GM21381 (cell line): ENCODE measurements around the gene DCUN1D2.

Experiments used
- ATAC-seq: cut with Tn5 transposase; IDR thresholded peaks from one replicate; pipeline ENCODE4 v1.9.1; 2021; ENCODE audit warnings: mild to moderate bottlenecking, moderate library complexity; ENCODE audit not compliant: unreplicated experiment

DCUN1D2 gene

DNA sequence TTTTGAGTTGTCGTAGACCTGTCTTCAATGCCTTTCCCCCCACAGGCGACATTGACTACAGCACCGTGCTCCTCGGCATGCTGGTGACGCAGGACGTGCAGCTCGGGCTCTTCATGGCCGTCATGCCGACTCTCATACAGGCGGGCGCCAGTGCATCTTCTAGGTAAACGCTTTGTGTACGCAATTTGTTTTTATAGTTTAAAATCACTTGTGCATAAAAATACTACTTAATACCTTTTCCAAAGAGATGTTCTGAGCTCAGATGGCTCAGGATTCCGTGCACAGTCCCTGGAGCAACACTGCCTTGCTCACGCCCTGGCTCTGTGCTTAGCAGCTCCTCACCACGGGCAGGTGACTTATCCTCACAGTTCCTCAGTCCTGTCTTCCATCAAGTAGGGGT is 30.1 kb upstream of the DCUN1D2 start:
- no peak for ATAC-seq

DNA sequence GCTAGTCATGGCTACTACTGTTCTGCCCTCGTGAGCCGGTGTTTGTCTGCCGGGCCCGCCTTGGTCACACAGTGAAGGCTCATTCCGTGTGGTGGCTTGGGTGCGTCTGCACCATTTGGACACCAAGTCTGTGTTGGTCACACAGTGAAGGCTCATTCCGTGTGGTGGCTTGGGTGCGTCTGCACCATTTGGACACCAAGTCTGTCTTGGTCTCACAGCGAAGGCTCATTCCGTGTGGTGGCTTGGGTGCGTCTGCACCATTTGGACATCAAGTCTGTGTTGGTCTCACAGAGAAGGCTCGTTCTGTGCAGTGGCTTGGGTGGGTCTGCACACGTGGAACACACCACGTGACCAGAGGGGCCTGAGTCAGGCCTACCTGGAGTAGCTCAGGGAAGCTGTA is 29.0 kb upstream of the DCUN1D2 start:
- no peak for ATAC-seq

DNA sequence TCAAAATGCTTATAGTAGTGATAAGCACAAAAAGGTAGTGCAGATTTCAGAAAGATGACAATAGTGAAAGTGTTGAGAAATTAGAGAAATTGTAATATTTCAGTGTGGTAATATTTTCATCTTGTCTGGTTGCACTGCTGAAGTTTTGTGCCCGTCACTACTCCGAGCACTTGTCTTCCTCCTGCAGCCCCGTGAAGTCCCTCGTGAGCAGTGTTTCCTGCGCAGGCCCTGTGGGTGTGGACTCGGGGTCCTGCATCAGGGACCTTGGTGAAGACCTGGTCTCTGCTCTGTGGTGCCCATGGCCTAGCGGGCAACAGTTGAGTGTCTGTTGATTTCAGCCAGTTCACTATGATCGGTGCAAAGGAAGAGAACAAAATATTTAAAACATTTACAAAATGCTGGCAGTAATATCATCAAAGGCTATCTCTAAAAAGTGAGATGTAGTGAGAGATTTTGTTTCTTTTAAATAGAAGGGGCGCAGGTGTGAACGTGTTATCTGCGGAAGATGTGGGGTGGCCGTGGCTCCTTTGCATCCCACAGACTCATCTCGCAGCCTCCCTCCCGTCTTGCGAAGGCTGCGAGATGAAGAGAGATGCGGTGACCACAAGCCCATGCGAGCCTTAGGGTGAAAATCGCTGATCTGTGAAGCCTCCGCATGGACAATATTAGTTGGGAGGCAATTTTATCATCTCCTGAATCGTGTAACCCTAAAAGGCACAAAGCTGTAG is 27.7 kb upstream of the DCUN1D2 start:
- no peak for ATAC-seq

DNA sequence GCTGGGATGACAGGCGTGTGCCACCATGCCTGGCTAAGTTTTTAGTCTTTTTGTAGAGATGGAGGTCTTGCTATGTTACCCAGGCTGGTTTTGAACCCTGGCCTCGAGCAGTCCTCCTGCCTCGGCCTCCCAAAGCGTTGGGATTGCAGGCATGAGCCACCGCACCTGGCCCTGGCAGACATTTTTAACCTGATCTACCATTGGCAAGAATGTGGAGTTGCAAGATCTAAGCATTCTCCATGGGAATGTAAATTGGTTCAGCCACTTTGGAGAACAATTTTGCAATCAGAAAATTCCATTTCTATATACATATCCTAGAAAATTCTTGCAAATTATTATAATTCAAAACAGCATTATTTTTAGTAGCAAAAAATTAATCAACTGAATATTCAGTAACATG is 24.3 kb upstream of the DCUN1D2 start:
- ATAC-seq = no peak

DNA sequence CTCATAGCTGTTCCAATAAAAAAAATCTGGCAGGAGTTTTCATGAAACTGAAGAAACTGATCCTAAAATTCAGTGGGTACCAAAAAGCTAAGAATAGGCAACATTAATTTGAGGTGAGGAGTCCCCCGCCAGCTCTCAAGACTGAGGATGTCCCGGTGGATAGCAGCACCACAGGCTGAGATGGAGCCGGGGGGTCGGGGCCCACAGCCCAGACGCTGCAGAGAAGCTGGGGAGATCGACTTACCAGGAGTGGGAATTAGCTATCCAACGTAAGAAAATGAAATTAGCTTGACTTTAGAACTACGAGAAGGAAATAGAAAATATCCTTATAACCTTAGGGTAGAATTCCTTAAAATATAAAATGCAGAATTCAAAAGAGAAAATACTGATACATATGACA is 23.2 kb upstream of the DCUN1D2 start:
- ATAC-seq = no peak

DNA sequence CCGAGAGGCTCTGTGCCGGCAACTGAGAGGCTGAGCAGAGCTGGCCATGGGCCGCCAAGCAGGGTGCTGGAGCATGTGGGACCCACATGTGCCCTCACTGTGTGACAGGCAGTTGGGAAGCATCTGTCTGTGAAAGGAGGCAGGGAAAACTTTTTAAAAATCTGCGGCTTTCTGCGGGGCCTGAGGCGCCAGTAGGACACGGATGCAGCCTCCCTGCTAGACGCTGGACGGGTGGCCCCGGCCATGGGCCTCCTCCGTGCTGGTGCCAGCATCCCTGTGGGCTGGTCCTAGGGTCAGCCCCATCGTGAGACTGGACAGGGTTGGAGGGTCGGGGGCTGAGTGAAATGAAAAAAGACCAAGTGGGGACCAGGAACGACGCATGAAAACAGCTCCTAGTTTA is 20.9 kb upstream of the DCUN1D2 start:
- no peak for ATAC-seq

DNA sequence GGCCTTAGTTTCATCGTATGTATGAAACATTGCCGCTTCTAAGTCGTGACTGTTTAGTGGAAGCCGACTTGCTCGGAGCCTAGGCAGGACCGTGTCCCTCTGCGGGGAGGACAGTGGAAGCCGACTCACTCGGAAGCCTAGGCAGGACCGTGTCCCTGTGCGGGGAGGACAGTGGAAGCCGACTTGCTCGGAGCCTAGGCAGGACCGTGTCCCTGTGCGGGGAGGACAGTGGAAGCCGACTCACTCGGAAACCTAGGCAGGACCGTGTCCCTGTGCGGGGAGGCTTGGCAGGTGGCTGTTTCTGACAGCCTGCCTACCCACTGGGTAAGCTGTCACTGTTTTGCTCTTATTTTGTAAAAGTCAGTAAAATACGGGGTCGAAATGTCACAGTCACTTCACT is 20.4 kb upstream of the DCUN1D2 start:
- no peak for ATAC-seq

DNA sequence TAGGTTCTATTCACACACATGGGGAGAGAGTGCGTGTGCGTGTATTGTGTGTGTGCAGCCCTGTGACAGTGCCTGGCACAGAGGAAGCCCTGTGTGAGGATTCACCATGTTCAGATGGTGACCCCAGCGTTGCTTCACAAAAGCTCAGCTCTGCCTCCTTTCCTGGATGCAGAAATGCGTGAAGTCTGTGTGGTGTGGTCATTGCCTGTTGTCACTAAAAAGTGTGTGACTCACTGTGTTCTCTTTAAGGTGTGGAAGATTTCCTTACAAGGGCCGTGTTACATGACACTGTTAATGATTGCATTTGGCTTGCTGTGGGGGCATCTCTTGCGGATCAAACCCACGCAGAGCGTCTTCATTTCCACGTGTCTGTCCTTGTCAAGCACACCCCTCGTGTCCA is 19.5 kb upstream of the DCUN1D2 start:
- no peak for ATAC-seq

DNA sequence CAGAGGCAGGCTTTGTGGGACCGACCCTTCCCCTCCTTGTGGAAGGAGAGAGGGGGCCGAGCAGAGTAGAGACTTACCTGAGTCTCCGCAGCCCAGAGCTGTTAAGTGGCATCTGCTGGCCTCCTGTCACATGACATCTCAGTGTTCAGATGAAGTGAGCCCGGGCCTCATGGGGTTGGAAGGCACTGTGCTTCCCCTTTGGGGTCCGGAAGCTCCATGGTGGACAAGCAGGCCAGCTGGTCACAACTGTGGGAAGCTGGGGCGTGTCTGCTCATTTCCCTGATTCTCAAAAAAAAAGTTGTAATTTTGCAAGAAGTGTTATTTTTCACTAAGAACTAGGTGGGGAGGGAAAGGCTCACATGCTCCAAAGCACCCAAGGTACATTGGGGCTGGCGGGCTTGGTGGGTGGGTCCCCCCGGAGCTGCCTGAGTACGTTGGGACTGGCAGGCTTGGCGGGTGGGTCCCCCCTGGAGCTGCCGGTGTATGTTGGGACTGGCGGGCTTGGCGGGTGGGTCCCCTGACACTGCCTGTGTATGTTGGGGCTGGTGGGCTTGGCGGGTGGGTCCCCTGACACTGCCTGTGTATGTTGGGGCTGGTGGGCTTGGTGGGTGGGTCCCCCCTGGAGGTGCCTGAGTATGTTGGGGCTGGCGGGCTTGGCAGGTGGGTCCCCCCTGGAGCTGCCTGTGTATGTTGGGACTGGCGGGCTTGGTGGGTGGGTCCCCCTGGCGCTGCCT is 18.2 kb upstream of the DCUN1D2 start:
- ATAC-seq = no peak

DNA sequence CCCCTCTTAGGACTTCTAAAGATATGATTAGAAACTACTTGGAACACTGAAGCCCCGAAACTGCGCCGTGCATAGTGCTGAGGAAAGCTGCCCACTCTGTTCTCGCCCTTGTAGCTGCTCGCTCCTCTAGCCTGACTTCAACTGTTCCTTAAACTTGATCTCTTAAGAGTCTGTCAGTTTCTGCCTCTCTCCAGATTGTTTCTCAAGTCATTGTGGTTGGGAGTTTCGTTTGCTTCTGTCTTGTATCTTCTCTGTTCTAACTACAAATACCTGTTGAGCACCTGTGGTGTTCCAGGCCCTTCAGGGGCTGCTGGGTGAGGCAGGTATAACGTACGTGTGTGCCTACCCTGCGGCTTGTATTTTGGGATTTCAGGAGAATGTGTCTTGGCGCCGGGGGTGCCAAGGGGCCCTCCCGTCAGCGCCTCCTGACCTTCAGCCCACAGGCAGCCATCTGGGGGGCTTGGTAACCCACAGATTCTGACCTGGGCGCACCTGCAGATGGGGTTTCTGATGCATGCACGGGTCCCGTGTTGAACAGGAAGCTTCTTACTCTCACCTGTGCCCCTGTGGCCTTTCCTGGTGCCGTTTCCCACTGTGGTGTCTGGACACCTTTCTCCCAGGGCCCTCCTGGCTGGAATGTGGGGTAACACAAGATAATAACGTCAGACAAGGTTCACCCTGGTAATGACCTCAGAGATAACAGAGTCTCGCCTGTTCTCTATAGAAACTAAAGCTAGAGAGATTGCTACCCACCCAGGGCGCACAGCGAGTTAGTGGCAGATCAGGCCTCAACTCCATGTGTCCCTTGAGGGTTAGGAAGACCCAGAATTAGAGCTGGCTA is 17.2 kb upstream of the DCUN1D2 start:
- no peak for ATAC-seq

DNA sequence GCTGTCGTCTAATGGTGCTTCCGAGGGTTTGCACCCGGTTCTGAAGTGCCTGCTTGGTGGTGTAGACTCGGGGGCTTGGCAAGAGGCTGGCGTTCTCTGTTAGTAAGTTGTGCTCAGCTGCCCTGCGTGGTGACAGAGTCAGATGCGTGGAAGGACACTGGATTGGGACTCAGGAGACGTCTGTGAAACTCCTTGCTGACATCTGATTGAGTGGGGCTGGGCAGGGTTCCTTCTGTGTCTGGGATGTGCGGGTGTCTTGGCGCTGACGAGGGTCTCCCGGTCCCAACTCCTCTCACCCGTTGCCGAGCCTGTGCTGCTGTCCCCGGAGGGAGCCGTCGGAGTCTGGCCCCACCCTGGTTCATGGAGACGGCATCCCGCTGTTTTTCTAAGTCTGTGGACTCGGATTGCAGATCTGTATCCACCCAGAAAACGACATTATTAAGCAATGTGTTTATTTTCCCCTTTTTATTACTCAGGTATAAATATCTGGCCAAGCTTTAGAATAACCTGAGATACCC is 16.4 kb upstream of the DCUN1D2 start:
- no peak for ATAC-seq

DNA sequence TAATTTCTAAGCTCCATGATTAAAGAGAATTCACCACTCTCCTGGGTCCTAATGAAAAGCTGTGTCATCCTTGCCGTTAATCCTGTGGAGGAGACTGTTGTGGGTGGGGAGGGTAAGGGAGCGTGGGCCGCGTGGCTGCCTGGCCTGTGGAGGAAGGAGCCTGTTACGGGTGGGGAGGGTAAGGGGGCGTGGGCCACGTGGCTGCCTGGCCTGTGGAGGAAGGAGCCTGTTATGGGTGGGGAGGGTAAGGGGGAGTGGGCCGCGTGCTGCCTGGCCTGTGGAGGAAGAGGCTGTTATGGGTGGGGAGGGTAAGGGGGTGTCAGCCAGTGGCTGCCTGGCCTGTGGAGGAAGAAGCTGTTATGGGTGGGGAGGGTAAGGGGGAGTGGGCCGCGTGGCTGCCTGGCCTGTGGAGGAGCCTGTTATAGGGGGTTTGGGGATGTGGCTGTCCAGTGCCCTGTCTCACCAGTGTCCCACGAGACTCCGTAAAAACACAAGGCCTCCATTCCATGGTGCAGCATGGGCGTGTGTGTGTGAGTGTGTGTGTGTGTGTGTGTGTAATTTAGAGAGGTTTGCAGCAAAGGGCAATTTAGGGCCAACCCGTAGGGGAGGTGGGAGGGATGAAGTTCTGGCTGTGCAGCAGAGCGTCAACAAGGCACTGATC is 15.6 kb upstream of the DCUN1D2 start:
- ATAC-seq = no peak

DNA sequence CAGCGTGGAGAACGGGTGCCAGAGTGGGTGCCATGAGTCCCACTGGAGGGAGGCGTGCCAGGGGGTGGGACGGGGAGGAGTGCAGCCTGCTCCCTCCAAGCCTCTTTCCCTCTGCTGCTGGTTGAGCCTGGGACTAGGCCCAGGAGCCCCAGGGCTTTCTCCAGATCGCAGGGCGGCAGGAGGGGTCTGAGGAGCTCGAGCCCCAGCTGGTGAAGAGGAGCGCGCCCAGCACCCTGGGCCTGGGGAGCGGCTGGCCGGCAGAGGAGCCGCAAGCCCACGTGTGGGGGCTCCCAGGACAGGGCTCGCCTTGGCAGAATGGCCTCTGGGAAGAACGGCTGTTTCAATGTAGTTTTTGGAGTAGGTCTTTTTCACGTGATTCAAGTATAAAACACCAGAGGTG is 12.2 kb upstream of the DCUN1D2 start:
- ATAC-seq = no peak

DNA sequence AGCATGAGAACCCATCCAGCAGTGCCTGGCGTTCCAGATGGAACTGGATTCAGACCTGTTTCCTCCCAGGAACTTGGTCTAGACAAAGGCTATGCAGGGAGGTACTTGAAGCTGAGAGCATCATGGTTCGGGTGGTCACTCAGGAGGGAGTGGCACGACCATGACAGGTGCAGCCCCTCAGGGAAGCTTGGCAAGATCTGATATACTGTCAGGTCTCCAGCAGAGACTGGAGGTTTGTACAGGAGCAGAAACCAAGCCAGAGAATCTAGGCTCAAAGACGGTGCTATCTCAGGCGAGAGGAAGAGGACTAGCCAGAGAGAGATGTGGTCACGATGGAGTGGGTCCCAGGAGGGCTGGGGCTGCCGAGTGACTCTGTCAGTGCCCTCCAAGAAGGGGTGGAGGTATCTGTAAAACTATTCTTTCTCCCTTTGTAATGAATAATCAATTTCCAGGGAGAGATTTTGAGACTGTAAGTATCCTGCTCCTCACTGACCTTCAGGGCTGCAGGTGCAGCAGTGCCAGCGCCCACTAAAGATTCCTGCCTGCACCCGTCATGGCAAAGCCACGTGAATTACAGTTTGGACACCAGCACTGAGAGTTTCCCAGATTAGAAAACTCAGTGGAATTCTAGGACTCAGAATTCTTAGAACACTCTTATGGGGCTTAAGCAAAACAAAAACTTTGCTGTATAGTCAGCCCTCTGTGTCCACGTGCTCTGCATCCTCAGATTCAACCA is 10.2 kb upstream of the DCUN1D2 start:
- no peak for ATAC-seq

DNA sequence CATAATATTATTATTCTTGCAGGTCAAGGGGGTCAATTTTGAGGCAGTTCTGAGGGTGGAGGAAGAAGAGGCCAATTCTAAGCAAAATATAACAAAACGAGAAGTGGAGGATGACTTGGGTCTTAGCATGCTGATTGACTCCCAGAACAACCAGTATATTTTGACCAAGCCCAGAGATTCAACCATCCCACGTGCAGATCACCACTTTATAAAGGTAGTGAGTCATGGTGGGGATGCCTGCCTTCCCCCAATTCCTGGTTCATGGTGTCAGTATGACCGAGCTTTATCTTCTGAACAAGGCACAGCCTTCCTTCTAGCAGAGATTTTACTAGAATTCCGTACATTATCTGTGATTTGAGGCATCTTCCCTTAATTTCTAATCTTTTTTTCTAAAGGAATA is 9.4 kb upstream of the DCUN1D2 start:
- ATAC-seq = no peak

DNA sequence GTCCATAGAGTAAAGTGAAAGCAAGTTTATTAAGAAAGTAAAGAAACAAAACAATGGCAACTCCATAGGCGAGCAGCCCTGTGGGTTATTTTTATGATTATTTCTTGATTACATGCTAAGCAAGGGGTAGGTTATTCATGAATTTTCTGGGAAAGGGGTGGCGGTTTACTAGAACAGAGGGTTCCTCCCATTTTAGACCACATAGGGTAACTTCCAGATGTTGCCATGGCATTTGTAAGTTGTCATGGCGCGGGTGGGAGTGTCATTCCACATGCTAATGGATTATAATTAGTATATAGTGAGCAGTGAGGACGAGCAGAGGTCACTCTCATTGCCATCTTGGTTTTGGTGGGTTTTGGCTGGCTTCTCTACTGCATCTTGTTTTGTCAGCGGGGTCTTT is 8.4 kb upstream of the DCUN1D2 start:
- no peak for ATAC-seq

DNA sequence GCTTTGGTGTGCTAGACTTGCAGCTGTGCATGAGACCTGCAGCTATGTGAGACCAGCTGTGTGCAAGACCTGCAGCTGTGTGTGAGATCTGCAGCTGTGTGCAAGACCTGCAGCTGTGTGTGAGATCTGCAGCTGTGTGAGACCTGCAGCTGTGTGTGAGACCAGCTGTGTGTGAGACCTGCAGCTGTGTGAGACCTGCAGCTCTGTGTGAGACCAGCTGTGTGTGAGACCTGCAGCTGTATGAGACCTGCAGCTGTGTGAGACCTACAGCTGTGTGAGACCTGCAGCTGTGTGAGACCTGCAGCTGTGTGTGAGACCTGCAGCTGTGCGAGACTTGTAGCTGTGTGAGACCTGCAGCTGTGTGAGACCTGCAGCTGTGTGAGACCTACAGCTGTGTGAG is 6.7 kb upstream of the DCUN1D2 start:
- no peak for ATAC-seq

DNA sequence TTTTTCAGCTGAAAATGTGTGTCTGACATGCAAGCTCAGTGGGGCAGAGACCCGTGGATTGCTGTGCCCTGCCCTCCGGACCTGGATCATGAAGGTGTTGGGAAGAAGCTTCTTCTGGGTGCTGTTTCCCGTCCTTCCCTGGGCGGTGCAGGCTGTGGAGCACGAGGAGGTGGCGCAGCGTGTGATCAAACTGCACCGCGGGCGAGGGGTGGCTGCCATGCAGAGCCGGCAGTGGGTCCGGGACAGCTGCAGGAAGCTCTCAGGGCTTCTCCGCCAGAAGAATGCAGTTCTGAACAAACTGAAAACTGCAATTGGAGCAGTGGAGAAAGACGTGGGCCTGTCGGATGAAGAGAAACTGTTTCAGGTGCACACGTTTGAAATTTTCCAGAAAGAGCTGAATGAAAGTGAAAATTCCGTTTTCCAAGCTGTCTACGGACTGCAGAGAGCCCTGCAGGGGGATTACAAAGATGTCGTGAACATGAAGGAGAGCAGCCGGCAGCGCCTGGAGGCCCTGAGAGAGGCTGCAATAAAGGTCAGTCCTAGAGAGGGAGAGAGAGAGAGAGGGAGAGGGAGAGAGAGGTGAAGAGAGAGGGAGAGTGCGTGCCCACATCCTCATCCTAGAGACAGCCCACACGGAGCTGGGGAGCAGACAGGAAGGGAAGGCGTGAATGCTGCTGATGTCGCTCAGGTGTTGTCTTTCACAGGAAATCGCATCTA is 5.1 kb upstream of the DCUN1D2 start:
- ATAC-seq = no peak

DNA sequence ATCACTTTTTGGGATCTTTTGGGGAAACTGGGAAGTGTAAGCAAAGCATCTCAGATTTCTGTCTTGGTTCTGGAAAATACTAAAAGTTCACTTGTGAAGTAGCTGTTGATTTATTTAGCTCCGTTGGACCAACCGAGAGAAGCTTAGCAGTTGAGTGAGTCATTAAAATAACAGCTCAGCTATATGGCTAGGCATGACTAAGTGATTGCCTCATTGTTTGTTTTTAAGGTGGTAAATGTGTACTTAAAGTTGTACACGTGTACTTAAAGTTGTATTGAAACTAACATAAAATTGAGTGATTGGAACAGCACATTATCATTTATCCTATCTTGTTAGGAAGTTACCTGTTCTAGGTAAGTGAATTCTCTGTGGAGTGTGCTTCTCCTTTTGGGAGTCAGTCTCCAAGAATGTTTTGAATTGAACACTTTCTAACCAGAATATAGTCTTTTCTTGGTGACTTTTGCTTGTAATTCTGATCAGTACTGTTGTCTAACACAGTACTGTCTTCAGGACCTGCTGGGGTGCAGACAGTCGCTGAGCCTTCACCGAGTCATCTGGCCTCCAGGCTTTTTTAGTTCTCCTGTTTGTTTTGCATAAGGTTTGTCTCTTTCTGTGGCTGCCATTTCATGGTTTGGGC is 2.9 kb upstream of the DCUN1D2 start:
- ATAC-seq = no peak
